ENCODE data around the gene PCDH9.

PCDH9 gene

DNA sequence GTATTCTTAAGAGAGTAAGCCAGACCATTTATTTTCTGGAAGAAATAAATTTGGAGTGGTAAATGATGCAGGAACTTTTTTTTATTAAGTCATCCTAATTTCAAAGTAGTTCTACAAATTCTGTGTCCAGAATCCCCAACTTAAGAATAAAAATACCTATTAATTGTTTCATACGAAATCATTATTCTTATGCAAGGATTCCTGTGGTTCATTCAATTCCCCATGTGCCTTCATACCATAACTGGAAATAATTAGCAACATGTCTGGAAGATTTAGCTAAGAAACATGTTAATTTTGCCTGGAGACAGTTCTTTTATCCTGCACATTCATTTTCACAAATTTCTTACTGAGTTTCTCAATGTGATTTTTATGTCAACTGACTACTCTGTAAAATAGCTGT is 408.6 kb downstream of the PCDH9 start:
- in situ Hi-C loops (cut with MboI; ENCODE audit: low sequenced_read_pairs, unreplicated experiment), result no loop called here
- TF ChIP-seq, protein P1, sequence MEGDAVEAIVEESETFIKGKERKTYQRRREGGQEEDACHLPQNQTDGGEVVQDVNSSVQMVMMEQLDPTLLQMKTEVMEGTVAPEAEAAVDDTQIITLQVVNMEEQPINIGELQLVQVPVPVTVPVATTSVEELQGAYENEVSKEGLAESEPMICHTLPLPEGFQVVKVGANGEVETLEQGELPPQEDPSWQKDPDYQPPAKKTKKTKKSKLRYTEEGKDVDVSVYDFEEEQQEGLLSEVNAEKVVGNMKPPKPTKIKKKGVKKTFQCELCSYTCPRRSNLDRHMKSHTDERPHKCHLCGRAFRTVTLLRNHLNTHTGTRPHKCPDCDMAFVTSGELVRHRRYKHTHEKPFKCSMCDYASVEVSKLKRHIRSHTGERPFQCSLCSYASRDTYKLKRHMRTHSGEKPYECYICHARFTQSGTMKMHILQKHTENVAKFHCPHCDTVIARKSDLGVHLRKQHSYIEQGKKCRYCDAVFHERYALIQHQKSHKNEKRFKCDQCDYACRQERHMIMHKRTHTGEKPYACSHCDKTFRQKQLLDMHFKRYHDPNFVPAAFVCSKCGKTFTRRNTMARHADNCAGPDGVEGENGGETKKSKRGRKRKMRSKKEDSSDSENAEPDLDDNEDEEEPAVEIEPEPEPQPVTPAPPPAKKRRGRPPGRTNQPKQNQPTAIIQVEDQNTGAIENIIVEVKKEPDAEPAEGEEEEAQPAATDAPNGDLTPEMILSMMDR (IDR thresholded peaks at IDR 0.05; ENCODE audit: borderline replicate concordance, control extremely low read depth, extremely low read depth, insufficient read depth, missing control alignments), result no peak

DNA sequence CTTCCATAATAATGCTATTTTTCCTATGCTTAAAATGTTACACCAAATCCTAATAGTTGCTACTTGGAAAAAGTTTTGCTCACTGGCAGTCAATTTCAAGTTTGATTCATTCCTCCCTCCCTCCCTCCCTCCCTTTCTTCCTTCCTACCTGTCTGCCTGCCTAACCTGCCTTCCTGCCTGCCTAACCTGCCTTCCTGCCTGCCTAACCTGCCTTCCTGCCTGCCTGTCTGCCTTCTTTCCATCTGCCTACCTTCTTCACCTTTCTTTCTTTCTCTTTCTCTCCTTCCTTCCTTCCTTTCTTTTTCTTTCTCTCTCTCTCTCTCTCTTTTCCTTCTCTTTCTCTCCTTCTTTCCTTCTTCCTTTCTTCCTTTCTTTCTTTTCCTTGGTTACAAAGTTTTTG is 418.7 kb downstream of the PCDH9 start:
- no peak for DNase-seq (ENCODE audit: low spot score)
- in situ Hi-C loops (cut with MboI; ENCODE audit: low sequenced_read_pairs, unreplicated experiment), result no loop called here
- TF ChIP-seq, protein P1 (IDR thresholded peaks at IDR 0.05; ENCODE audit: borderline replicate concordance, control extremely low read depth, extremely low read depth, insufficient read depth, missing control alignments), result no peak

More for the DNA sequence above, 408.6 kb downstream of the PCDH9 start:
- no peak for DNase-seq (ENCODE audit: low spot score)

DNA sequence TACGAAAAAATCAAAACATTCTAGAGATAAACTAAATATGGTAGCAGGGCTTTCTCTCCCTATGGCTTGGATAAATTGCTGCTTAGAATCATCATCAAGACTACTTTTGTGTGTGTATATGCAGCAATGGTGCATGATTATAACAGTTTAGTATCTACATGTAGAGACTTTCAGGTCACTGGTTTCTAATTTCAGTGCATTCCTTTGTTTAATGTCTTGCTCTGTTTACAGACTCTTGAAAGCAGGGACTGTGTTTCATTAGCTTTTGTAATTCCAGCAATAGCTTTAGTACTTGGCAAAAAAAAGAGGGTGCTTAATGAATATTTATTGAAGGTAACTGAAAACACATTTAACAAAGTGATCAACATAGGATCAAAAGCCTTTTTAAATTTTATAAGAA is 420.7 kb downstream of the PCDH9 start:
- in situ Hi-C loops (cut with MboI; ENCODE audit: low sequenced_read_pairs, unreplicated experiment), result no loop called here
- DNase-seq (ENCODE audit: low spot score), result no peak
- TF ChIP-seq, protein P1 (IDR thresholded peaks at IDR 0.05; ENCODE audit: borderline replicate concordance, control extremely low read depth, extremely low read depth, insufficient read depth, missing control alignments), result no peak

DNA sequence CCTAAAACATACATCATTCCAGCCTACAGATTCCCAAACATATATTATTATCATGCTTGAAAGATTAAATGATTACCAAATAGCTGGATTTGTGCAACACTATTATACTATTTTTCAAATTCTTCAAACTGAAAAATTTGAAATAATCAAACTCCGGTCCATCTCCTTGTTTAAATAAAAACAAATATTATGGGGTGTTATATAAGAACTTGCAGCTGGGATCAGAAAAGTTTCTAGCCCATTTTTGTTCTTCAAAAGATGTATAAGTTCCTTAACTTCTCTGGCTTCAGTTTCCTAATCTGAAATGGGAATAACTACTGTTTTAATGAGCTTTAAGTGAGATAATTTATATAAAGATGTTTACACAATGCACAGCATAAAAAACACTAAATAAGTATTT is 422.9 kb downstream of the PCDH9 start:
- in situ Hi-C loops (cut with MboI; ENCODE audit: low sequenced_read_pairs, unreplicated experiment), result no loop called here
- DNase-seq (ENCODE audit: low spot score), result no peak
- TF ChIP-seq, protein P1 (IDR thresholded peaks at IDR 0.05; ENCODE audit: borderline replicate concordance, control extremely low read depth, extremely low read depth, insufficient read depth, missing control alignments), result no peak

DNA sequence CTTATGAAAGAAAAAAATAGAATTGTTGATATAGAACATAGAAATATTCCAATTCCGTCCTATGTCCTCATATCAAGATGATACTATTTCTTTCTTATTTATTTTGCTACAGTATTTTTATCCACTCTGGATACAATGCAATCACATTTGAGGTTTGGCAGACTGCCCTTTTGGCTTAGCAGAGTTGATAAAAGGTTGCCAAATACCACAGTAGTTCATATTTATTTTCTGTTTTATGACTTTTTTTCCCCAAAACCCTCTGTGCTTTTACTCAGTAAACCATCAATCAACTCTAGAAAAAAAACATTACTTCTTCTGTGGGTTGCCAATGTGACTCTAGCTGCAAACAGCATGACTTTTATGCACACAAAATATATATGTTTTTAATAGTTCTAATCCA is 424.5 kb downstream of the PCDH9 start:
- TF ChIP-seq, protein P1 (IDR thresholded peaks at IDR 0.05; ENCODE audit: borderline replicate concordance, control extremely low read depth, extremely low read depth, insufficient read depth, missing control alignments), result no peak
- DNase-seq (ENCODE audit: low spot score), result no peak
- in situ Hi-C loops (cut with MboI; ENCODE audit: low sequenced_read_pairs, unreplicated experiment), result no loop called here

DNA sequence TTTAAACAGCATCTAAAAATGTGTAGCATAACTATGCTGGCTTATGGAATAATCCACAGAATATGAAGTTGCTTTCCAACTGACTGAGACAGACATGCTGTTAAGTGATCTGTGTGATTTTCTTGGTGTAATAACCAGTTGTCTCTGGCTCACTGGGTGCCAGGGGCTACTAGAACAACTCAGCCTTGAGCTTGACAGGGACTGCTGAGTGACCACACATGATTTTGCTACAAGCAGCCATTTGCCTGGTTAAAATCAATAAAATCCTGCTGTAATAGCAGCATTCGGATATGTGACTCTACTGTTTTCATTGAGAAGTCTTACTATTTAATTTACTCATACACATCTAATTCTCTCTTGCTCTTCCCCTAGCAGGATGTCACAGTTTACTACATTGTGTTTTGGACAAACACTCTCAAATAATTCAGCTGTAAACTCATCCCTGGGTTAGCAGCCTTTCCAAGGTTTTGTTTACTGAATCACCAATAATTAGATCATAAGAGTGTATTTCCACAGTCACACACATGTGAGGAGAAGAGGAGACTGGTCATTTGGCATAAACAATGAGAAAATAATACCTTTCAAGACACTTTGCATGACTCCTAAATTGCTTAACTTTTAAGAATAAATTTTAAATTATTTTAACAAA is 426.2 kb downstream of the PCDH9 start:
- no peak for DNase-seq (ENCODE audit: low spot score)
- TF ChIP-seq, protein P1 (IDR thresholded peaks at IDR 0.05; ENCODE audit: borderline replicate concordance, control extremely low read depth, extremely low read depth, insufficient read depth, missing control alignments), result no peak
- in situ Hi-C loops (cut with MboI; ENCODE audit: low sequenced_read_pairs, unreplicated experiment), result no loop called here

Measured in GM13976 (cell line).